HepG2 (cell line): Measurements from ENCODE around the gene JAM2.
"Not testable (repeated sequence)": the region's sequence is repeated elsewhere in the genome, so short reads cannot be mapped to it uniquely, and the experiment has no call there.

Experiments used
- ELF4 ChIP-seq: sonication (generic); formaldehyde crosslinking; IDR thresholded peaks from 2 replicates; pipeline ENCODE4 v1.5.0; 2020; ENCODE audit warnings: missing genetic modification reagents, mild to moderate bottlenecking, moderate library complexity, borderline replicate concordance
- NFIC ChIP-seq: IDR thresholded peaks from 2 replicates; pipeline ENCODE4 v1.6.1; 2012; ENCODE audit warnings: mild to moderate bottlenecking, low read length, inconsistent platforms
- SMYD3 ChIP-seq: sonication (generic); formaldehyde crosslinking; IDR thresholded peaks from 2 replicates; pipeline ENCODE4 v1.8.1; 2023; ENCODE audit warnings: mild to moderate bottlenecking, missing genetic modification reagents
- TMF1 ChIP-seq: sonication (generic); formaldehyde crosslinking; IDR thresholded peaks from 2 replicates; pipeline ENCODE4 v1.8.1; 2022; ENCODE audit warnings: low read depth, missing genetic modification reagents
- ZFX ChIP-seq: sonication (generic); formaldehyde crosslinking; IDR thresholded peaks from 2 replicates; pipeline ENCODE4 v1.4.0; 2020; ENCODE audit warnings: mild to moderate bottlenecking, low read depth, missing genetic modification reagents, moderate library complexity
- ZNF773 ChIP-seq: sonication (generic); formaldehyde crosslinking; IDR thresholded peaks from 2 replicates; pipeline ENCODE4 v1.4.0; 2020; ENCODE audit warnings: missing genetic modification reagents, borderline replicate concordance
- TF ChIP-seq, protein P1 (sequence below): sonication (generic); formaldehyde crosslinking; IDR thresholded peaks from 2 replicates; pipeline ENCODE4 v1.5.0; 2020; ENCODE audit warnings: mild to moderate bottlenecking, missing genetic modification reagents
- TF ChIP-seq, protein P2 (sequence below): sonication (generic); formaldehyde crosslinking; IDR thresholded peaks from 2 replicates; pipeline ENCODE4 v1.4.0; 2020; ENCODE audit warnings: mild to moderate bottlenecking, missing genetic modification reagents
- TF ChIP-seq, protein P3 (sequence below), 2 experiments: IDR thresholded peaks; 2 replicates each; pipeline ENCODE4 v1.6.1; 2011 to 2012; ENCODE audit warnings: low read length in 2 of 2, borderline replicate concordance in 1 of 2, low read depth in 1 of 2, mild to moderate bottlenecking in 1 of 2, moderate library complexity in 1 of 2
- TF ChIP-seq, protein P4 (sequence below): sonication (generic); formaldehyde crosslinking; IDR thresholded peaks from 2 replicates; pipeline ENCODE4 v1.4.0; 2020; ENCODE audit warnings: missing genetic modification reagents, borderline replicate concordance

DNA sequence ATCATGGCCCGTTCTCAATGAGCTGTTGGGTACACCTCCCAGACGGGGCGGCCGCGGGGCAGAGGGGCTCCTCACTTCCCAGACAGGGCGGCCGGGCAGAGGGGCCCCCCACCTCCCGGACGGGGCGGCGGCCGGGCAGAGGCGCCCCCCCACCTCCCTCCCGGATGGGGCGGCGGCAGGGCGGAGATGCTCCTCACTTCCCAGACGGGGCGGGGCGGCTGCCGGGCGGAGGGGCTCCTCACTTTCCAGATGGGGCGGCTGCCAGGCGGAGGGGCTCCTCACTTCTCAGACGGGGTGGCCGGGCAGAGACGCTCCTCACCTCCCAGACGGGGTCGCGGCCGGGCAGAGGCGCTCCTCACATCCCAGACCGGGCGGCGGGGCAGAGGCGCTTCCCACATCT is 56.4 kb downstream of the JAM2 start:
- not testable (repeated sequence) for TF ChIP-seq ZFX; NFIC; ZNF773 (CRISPR knock-in tag); SMYD3 (CRISPR knock-in tag); TMF1 (CRISPR knock-in tag); ELF4
- TF ChIP-seq, protein P1, sequence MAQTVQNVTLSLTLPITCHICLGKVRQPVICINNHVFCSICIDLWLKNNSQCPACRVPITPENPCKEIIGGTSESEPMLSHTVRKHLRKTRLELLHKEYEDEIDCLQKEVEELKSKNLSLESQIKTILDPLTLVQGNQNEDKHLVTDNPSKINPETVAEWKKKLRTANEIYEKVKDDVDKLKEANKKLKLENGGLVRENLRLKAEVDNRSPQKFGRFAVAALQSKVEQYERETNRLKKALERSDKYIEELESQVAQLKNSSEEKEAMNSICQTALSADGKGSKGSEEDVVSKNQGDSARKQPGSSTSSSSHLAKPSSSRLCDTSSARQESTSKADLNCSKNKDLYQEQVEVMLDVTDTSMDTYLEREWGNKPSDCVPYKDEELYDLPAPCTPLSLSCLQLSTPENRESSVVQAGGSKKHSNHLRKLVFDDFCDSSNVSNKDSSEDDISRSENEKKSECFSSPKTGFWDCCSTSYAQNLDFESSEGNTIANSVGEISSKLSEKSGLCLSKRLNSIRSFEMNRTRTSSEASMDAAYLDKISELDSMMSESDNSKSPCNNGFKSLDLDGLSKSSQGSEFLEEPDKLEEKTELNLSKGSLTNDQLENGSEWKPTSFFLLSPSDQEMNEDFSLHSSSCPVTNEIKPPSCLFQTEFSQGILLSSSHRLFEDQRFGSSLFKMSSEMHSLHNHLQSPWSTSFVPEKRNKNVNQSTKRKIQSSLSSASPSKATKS (CRISPR knock-in tag) = not testable (repeated sequence)
- TF ChIP-seq, protein P2, sequence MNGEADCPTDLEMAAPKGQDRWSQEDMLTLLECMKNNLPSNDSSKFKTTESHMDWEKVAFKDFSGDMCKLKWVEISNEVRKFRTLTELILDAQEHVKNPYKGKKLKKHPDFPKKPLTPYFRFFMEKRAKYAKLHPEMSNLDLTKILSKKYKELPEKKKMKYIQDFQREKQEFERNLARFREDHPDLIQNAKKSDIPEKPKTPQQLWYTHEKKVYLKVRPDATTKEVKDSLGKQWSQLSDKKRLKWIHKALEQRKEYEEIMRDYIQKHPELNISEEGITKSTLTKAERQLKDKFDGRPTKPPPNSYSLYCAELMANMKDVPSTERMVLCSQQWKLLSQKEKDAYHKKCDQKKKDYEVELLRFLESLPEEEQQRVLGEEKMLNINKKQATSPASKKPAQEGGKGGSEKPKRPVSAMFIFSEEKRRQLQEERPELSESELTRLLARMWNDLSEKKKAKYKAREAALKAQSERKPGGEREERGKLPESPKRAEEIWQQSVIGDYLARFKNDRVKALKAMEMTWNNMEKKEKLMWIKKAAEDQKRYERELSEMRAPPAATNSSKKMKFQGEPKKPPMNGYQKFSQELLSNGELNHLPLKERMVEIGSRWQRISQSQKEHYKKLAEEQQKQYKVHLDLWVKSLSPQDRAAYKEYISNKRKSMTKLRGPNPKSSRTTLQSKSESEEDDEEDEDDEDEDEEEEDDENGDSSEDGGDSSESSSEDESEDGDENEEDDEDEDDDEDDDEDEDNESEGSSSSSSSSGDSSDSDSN (CRISPR knock-in tag) = not testable (repeated sequence)
- TF ChIP-seq, protein P3, sequence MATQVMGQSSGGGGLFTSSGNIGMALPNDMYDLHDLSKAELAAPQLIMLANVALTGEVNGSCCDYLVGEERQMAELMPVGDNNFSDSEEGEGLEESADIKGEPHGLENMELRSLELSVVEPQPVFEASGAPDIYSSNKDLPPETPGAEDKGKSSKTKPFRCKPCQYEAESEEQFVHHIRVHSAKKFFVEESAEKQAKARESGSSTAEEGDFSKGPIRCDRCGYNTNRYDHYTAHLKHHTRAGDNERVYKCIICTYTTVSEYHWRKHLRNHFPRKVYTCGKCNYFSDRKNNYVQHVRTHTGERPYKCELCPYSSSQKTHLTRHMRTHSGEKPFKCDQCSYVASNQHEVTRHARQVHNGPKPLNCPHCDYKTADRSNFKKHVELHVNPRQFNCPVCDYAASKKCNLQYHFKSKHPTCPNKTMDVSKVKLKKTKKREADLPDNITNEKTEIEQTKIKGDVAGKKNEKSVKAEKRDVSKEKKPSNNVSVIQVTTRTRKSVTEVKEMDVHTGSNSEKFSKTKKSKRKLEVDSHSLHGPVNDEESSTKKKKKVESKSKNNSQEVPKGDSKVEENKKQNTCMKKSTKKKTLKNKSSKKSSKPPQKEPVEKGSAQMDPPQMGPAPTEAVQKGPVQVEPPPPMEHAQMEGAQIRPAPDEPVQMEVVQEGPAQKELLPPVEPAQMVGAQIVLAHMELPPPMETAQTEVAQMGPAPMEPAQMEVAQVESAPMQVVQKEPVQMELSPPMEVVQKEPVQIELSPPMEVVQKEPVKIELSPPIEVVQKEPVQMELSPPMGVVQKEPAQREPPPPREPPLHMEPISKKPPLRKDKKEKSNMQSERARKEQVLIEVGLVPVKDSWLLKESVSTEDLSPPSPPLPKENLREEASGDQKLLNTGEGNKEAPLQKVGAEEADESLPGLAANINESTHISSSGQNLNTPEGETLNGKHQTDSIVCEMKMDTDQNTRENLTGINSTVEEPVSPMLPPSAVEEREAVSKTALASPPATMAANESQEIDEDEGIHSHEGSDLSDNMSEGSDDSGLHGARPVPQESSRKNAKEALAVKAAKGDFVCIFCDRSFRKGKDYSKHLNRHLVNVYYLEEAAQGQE (IDR thresholded peaks at IDR 0.05; ENCODE audit: borderline replicate concordance in 1 of 2, low read depth in 1 of 2, low read length in 2 of 2) = not testable (repeated sequence)
- TF ChIP-seq, protein P4, sequence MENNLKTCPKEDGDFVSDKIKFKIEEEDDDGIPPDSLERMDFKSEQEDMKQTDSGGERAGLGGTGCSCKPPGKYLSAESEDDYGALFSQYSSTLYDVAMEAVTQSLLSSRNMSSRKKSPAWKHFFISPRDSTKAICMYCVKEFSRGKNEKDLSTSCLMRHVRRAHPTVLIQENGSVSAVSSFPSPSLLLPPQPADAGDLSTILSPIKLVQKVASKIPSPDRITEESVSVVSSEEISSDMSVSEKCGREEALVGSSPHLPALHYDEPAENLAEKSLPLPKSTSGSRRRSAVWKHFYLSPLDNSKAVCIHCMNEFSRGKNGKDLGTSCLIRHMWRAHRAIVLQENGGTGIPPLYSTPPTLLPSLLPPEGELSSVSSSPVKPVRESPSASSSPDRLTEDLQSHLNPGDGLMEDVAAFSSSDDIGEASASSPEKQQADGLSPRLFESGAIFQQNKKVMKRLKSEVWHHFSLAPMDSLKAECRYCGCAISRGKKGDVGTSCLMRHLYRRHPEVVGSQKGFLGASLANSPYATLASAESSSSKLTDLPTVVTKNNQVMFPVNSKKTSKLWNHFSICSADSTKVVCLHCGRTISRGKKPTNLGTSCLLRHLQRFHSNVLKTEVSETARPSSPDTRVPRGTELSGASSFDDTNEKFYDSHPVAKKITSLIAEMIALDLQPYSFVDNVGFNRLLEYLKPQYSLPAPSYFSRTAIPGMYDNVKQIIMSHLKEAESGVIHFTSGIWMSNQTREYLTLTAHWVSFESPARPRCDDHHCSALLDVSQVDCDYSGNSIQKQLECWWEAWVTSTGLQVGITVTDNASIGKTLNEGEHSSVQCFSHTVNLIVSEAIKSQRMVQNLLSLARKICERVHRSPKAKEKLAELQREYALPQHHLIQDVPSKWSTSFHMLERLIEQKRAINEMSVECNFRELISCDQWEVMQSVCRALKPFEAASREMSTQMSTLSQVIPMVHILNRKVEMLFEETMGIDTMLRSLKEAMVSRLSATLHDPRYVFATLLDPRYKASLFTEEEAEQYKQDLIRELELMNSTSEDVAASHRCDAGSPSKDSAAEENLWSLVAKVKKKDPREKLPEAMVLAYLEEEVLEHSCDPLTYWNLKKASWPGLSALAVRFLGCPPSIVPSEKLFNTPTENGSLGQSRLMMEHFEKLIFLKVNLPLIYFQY (CRISPR knock-in tag) = not testable (repeated sequence)
